22Rv1 (cell line): ENCODE data around the gene PPP2R5C.

ENCODE experiments used
- ZFX ChIP-seq: fragments of 450-650 bp; IDR thresholded peaks from 2 replicates; pipeline ENCODE4 v1.6.1; 2017; ENCODE audit warnings: antibody characterized with exemption, borderline replicate concordance
- TF ChIP-seq, protein P1 (sequence below): fragments of 450-650 bp; IDR thresholded peaks from 2 replicates; pipeline ENCODE4 v1.5.1; 2017; ENCODE audit warnings: mild to moderate bottlenecking

GRCh38 chr14:101813171-101813759, 51.8 kb downstream of the PPP2R5C start:
- TF ChIP-seq, protein P1, sequence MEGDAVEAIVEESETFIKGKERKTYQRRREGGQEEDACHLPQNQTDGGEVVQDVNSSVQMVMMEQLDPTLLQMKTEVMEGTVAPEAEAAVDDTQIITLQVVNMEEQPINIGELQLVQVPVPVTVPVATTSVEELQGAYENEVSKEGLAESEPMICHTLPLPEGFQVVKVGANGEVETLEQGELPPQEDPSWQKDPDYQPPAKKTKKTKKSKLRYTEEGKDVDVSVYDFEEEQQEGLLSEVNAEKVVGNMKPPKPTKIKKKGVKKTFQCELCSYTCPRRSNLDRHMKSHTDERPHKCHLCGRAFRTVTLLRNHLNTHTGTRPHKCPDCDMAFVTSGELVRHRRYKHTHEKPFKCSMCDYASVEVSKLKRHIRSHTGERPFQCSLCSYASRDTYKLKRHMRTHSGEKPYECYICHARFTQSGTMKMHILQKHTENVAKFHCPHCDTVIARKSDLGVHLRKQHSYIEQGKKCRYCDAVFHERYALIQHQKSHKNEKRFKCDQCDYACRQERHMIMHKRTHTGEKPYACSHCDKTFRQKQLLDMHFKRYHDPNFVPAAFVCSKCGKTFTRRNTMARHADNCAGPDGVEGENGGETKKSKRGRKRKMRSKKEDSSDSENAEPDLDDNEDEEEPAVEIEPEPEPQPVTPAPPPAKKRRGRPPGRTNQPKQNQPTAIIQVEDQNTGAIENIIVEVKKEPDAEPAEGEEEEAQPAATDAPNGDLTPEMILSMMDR: no peak
- no peak for TF ChIP-seq ZFX
